ENCODE data around the gene COL1A2.

DNA sequence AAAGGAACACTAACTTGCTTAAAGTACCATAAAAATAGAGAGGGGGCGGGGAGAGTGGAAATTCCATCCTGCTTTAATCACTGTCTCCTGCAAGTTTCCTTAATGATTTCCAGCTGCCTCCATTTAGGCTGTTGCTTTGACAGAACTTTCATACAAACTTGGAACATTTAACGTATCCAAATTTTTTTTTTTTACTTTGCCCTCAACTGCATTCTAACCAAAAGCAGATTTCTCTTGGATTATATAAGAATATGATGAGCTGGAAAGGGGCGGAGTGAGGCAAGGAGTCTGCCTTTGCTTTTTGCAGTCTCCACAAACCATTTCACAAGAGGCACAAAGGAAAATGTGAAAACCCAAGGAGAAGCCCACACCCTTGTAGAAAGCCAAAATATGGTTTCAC lies 46.6 kb upstream of the COL1A2 start:
- TF ChIP-seq CTCF (IDR thresholded peaks at IDR 0.05; ENCODE audit: low read length) (no peak), EZH2 (optimal IDR thresholded peaks at IDR 0.05; ENCODE audit: low read depth, low read length) (no peak), EZH2phosphoT487 (IDR thresholded peaks at IDR 0.05; ENCODE audit: low read length) (no peak)

All from MM.1S (cell line).